Skeletal muscle satellite cell (primary cell): Measurements from ENCODE around the gene FYCO1.

Experiments used
- H3K27me3 ChIP-seq: 2 replicates; pipeline ENCODE4 v1.7.0; 2013; ENCODE audit warnings: low read length; ENCODE audit not compliant: control insufficient read depth, insufficient read depth
- H3K36me3 ChIP-seq: 2 replicates; pipeline ENCODE4 v1.7.0; 2013; ENCODE audit warnings: mild to moderate bottlenecking, control low read depth, low read length; ENCODE audit not compliant: insufficient read depth
- H3K4me1 ChIP-seq: 2 replicates; pipeline ENCODE4 v1.7.0; 2013; ENCODE audit warnings: low read length; ENCODE audit not compliant: control insufficient read depth, insufficient read depth
- H3K4me2 ChIP-seq: 2 replicates; pipeline ENCODE4 v1.7.0; 2013; ENCODE audit warnings: mild to moderate bottlenecking, low read length
- H3K4me3 ChIP-seq: 2 replicates; pipeline ENCODE4 v1.7.0; 2013; ENCODE audit warnings: low read length
- H3K9ac ChIP-seq: 2 replicates; pipeline ENCODE4 v1.7.0; 2013; ENCODE audit warnings: mild to moderate bottlenecking, low read depth, low read length, moderate library complexity
- H3K9me3 ChIP-seq: replicated peaks from 2 replicates; pipeline ENCODE4 v1.7.0; 2013; ENCODE audit warnings: mild to moderate bottlenecking, control low read depth, low read length

FYCO1 gene

DNA sequence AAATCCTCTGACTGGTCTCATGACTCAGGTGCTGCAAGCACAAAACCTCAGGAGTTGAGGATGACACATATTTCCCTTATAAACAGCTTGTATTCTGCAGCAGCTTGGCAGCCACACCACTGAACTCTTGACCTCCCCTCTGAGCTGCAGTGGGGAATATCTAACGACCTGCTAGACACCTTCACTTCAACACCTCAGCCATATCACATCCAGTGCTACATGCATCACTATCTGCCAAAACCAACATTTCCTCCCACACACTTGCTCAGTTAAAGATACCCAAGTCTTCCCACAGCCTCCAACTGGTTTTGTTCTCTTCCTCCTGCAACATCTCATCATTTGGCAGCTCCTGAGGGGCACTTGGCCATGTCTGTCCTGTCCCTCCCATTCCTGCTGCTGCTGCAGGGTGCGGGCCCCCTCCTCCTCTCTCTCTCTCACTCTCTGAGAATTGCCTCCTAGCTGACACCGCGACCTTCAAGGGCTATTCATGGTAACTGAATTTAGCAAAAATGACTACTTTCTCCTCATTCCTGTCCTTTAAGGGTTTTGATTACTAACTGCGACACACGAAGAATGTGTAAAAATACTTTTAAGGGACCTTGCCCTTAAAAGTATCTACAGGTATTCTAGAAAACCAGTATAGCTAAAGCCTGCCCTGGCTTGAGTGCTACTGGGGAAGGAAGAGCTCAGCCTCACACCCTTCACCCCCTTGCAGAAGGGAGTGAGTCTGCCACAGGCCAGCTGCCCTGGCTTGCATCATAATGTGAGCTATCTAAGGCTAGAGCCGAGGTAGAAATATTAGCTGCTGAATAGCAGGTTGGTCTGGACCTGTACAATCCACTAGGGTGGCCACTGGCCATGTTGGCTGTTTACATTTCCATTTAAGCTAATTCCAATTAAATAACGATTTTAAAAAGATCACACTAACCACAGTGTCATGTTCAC, 114.3 kb downstream of the FYCO1 start:
- Histone ChIP-seq H3K4me2 (no peak overlapping the region), H3K9me3 (no peaks in the 10 kb centered on the region), H3K36me3 (no peaks in the 10 kb centered on the region), H3K4me3 (no peak overlapping the region), H3K4me1 (no peaks in the 10 kb centered on the region), H3K9ac (no peak overlapping the region), H3K27me3 (peaks cover 35% of the 10 kb centered on the region)

DNA sequence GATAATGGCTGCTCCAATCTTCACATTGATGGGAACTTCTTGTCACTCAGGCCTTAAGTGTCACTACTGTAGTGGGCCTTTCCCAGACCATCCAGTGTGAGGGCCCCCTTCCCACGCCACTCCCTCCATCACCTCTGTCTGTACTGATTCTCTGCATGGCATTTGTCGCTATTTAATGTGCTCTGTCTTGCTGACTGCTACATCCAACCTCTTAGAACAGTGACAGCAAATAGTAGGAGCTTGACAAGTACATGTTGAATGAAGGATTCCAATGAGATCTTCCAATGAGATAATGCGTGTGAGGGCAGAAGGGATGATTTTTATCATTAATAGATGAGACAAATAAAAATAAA, 114.9 kb downstream of the FYCO1 start:
- H3K4me2 ChIP-seq, result no peak overlapping the region
- H3K9ac ChIP-seq, result no peak overlapping the region
- H3K9me3 ChIP-seq, result no peaks in the 10 kb centered on the region
- H3K4me3 ChIP-seq, result no peak overlapping the region
- H3K36me3 ChIP-seq, result no peaks in the 10 kb centered on the region
- H3K27me3 ChIP-seq, result peaks cover 37% of the 10 kb centered on the region
- no peaks in the 10 kb centered on the region for H3K4me1 ChIP-seq

DNA sequence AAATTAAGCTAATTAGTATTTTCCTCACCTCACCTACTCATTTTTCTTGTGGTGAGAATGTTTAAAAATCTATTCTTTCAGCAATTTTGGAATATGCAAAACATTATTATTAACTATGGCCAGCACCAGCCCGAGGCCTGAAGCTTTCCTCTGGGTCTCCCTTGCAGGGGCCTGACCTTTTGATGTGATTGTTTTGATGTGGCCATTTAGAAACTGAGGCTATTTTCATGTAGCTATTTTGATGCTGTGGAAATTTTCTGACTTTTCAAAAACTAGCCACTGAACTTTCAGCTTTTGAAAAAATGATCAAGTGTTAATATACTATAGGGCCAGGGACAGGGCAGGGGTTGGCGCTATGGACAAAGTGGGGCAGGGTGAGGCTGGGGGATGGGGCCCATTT, 117.5 kb downstream of the FYCO1 start:
- Histone ChIP-seq H3K27me3 (peaks cover 32% of the 10 kb centered on the region), H3K9me3 (no peaks in the 10 kb centered on the region), H3K36me3 (no peaks in the 10 kb centered on the region), H3K4me1 (no peaks in the 10 kb centered on the region), H3K4me3 (no peak overlapping the region), H3K4me2 (no peak overlapping the region), H3K9ac (no peak overlapping the region)

DNA sequence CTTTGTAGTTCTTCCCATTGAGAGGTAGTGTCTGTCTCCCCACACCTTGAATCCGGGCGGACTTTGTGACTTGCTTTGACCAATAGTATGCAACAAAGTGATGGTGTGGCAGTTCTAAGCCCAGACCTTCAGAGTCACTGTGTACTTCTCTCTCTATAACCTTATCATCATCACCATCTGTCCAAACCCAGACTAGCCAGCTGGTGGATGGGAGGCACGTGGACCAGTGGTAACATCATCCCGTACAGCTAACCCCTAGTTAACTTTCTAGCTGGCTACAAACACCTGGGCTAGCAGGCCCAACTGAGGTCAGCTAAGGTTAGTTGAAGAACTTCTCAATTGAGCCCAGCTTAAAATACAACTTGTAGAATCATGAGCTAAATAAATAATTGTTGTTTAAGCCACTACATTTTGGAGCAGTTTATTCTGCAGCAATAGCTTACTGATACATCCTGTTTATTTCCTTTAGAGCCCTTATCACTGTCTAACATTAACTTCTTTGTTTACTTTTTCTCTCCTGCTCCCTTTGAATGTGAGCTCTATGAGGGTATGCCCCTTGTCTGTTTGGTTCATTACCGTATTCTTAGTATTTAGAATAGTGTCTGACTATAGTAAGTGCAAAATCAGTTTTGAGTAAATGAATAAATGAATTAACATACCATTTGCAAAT, 120.8 kb downstream of the FYCO1 start:
- no peaks in the 10 kb centered on the region for H3K9me3 ChIP-seq

DNA sequence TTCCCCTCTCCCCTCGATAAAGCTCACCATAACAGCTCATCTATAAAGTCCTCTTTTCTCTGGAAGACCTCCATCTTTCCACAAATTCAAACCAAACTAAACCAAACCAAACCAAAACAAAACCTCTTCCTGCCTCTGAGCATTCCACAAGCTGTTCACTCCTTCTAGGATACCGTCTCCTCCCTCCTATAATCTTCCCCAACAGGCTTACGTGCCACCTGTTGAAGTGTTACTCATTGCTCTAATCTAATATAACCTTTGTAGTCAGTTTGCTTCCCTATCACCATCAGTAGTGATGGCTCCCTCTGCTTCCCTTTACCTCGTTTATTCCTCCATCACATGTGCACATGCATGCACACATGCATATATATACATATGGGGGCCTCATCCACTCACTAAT, 122.0 kb downstream of the FYCO1 start:
- no peaks in the 10 kb centered on the region for H3K4me1 ChIP-seq
- no peak overlapping the region for H3K4me2 ChIP-seq
- peaks cover 38% of the 10 kb centered on the region for H3K27me3 ChIP-seq
- H3K9me3 ChIP-seq, result no peaks in the 10 kb centered on the region
- H3K4me3 ChIP-seq, result no peak overlapping the region
- no peaks in the 10 kb centered on the region for H3K36me3 ChIP-seq
- no peak overlapping the region for H3K9ac ChIP-seq

More for the DNA sequence above, 120.8 kb downstream of the FYCO1 start:
- H3K4me2 ChIP-seq, result no peak overlapping the region
- no peak overlapping the region for H3K9ac ChIP-seq
- no peaks in the 10 kb centered on the region for H3K36me3 ChIP-seq
- H3K4me1 ChIP-seq, result no peaks in the 10 kb centered on the region
- no peak overlapping the region for H3K4me3 ChIP-seq
- peaks cover 38% of the 10 kb centered on the region for H3K27me3 ChIP-seq

DNA sequence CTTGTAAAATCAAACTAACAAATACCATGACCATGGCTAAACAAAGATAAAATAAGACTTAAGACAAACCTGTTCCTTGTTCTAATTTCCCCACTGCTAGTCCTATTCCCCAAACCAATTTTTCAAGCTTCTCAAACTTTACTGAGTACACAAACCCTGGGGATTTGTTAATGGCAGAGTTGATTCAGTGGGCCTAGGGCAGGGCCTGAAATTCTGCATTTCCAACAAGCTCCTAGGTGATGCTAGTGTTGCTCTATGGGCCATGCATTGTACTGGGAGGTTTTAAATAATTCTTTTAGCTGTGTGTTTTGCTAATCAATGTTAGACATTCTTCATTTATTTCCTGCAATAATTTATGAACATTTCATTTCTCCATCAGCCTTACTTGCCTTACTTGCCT, 122.6 kb downstream of the FYCO1 start:
- Histone ChIP-seq H3K36me3 (no peaks in the 10 kb centered on the region), H3K4me2 (no peak overlapping the region), H3K9me3 (no peaks in the 10 kb centered on the region), H3K27me3 (peaks cover 38% of the 10 kb centered on the region), H3K4me3 (no peak overlapping the region), H3K4me1 (no peaks in the 10 kb centered on the region), H3K9ac (no peak overlapping the region)

DNA sequence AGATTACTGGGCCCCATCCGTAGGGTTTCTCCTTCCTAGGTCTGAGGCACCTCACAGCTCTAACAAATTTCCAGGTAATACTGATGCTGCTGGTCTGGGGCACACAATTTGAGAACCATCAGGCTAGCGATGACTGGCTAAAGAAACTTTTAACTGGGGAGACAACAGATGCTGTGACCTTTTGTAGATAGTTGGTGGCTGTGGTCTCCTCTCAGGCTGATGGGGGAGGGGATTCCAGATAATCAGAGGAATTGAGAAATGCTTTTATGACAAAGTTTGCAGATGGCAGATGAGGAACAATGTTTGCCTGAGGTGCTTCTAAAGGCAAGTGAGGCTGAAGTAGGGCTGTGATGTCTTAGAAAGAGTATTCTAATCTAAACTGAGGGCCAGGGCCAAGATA, 123.1 kb downstream of the FYCO1 start:
- Histone ChIP-seq H3K4me1 (no peaks in the 10 kb centered on the region), H3K4me2 (no peak overlapping the region), H3K9ac (no peak overlapping the region), H3K4me3 (no peak overlapping the region), H3K27me3 (peaks cover 38% of the 10 kb centered on the region), H3K36me3 (no peaks in the 10 kb centered on the region), H3K9me3 (no peaks in the 10 kb centered on the region)

DNA sequence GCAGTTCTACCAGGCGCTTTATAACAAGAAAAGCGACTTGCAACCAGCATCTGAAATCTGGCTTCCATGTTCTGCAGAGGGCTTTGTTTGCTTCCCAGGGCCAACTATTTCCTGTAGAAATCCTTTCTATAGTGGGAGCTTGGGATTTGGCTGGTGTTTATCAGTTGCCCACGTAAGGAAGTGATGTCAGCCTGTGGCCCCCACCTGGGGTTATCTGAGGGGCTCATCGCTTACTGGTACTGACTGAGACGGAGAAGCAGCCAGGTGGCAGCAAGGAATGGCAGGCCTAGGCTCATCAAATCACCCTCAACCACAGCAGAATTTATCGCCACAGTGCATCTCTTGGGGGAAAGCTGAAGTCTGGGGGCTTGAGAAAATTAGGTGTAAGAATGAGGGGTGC, 123.8 kb downstream of the FYCO1 start:
- no peaks in the 10 kb centered on the region for H3K9me3 ChIP-seq
- no peaks in the 10 kb centered on the region for H3K36me3 ChIP-seq
- no peak overlapping the region for H3K9ac ChIP-seq
- H3K27me3 ChIP-seq, result peaks cover 40% of the 10 kb centered on the region
- H3K4me2 ChIP-seq, result no peak overlapping the region
- H3K4me1 ChIP-seq, result no peaks in the 10 kb centered on the region
- no peak overlapping the region for H3K4me3 ChIP-seq

DNA sequence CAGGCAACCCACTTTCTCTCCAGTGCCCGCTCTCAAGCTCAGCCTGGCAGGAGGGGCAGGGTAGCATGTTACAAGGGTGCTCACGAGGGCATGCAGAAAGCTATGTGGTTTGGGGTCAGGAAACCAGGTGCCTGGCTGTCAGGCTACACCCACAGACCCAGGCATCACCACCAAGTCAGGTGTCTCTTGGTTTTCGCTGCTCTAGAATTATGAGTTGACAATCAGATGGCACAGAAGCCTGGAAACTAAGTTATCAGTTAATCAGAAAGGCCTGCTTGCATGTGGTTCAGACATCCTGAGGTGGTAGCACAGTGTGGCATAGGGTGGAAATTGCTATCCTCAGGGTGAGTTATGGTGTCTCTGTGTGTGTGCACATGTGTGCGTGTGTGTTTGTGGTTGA, 125.5 kb downstream of the FYCO1 start:
- no peak overlapping the region for H3K9ac ChIP-seq

DNA sequence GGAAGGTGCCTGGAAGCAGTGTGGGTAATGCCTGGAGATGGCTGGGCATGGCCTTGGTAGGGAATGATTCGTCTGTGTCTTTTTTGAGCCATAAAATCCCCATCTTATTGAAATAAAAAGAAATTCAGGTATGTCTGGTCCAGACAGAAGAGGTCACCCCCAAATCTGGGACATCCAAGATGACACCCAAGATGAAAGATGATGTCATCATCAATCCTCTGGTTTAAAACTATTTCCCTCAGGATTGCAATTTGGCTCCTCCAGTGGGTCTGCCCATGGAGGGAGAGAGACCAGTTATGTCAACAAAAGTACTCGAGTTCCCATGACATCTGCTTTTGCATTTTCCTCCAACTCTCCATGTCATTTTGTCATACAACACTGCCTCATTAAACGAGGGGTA, 126.0 kb downstream of the FYCO1 start:
- Histone ChIP-seq H3K4me1 (no peaks in the 10 kb centered on the region), H3K9me3 (no peaks in the 10 kb centered on the region), H3K27me3 (peaks cover 45% of the 10 kb centered on the region), H3K9ac (no peak overlapping the region), H3K4me2 (no peak overlapping the region), H3K36me3 (no peaks in the 10 kb centered on the region), H3K4me3 (no peak overlapping the region)

More for the DNA sequence above, 125.5 kb downstream of the FYCO1 start:
- Histone ChIP-seq H3K4me3 (no peak overlapping the region), H3K9me3 (no peaks in the 10 kb centered on the region), H3K36me3 (no peaks in the 10 kb centered on the region), H3K4me2 (no peak overlapping the region), H3K27me3 (peaks cover 45% of the 10 kb centered on the region), H3K4me1 (no peaks in the 10 kb centered on the region)

DNA sequence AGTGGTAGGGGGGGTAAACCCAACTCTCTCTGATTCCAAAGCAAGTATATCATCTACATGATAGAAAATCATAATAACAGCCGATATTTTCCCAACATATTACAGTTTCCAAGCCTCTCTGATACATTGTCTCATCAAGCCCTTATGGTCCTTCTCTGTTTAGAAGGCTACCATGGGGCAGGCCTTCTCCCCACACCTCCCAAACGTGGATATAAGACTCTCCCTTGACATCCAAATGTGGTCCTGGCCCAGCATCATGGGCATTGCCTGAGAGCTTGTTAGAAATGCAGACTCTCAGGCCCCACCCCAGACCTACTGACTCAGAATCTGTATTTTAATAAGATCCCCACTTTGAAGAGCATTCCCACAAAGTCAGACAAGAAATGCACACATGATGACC, 127.0 kb downstream of the FYCO1 start:
- Histone ChIP-seq H3K4me1 (no peaks in the 10 kb centered on the region), H3K4me2 (no peak overlapping the region), H3K4me3 (no peak overlapping the region), H3K9ac (no peak overlapping the region), H3K36me3 (no peaks in the 10 kb centered on the region), H3K9me3 (no peaks in the 10 kb centered on the region), H3K27me3 (peaks cover 45% of the 10 kb centered on the region)

DNA sequence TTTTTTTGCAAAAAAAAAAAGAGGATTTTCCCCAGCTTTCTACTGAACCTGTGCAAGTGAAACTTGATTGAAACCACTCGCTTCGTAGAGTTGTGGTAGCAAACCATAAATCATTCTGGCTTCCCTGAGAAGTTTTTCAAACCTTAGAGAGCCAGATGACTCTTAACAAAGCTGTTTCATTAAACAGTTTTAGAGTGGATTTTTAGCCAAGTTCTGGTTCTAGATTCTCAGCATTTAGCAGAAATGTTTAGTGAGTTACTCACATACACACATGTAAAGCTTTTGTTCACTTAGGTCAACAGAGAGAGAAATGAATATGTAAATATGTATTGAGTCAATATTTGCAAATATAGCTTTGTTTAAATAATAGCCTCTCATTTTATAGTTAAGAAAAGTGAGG, 127.4 kb downstream of the FYCO1 start:
- H3K36me3 ChIP-seq, result no peaks in the 10 kb centered on the region
- H3K4me3 ChIP-seq, result no peak overlapping the region
- H3K9me3 ChIP-seq, result no peaks in the 10 kb centered on the region
- H3K9ac ChIP-seq, result no peak overlapping the region
- peaks cover 46% of the 10 kb centered on the region for H3K27me3 ChIP-seq
- H3K4me2 ChIP-seq, result no peak overlapping the region
- no peaks in the 10 kb centered on the region for H3K4me1 ChIP-seq
